Glutamatergic neuron (in vitro differentiated cells): Measurements from ENCODE around the gene NID1. TPM values are rescaled to one million over a fixed set of nuclear protein-coding genes. Genes with fewer than 3 reads are reported as not detected.

Experiments used
- DNase-seq: peaks from one replicate; pipeline ENCODE4 v3.0.0; 2022
- H3K27ac Mint-ChIP-seq: one replicate; pipeline ENCODE4 v1.8.0; 2020; ENCODE audit warnings: mild to moderate bottlenecking, mixed read lengths, inconsistent platforms; ENCODE audit not compliant: unreplicated experiment
- H3K27me3 Mint-ChIP-seq: one replicate; pipeline ENCODE4 v1.8.0; 2020; ENCODE audit warnings: mild to moderate bottlenecking, moderate library complexity, mixed read lengths, inconsistent platforms; ENCODE audit not compliant: unreplicated experiment
- H3K36me3 Mint-ChIP-seq: one replicate; pipeline ENCODE4 v1.8.0; 2020; ENCODE audit warnings: mild to moderate bottlenecking, mixed read lengths, inconsistent platforms; ENCODE audit not compliant: unreplicated experiment
- H3K4me1 Mint-ChIP-seq: one replicate; pipeline ENCODE4 v1.8.0; 2020; ENCODE audit warnings: mild to moderate bottlenecking, low read depth, mixed read lengths, inconsistent platforms; ENCODE audit not compliant: unreplicated experiment
- H3K4me3 Mint-ChIP-seq: one replicate; pipeline ENCODE4 v1.8.0; 2020; ENCODE audit warnings: mild to moderate bottlenecking, mixed read lengths, inconsistent platforms; ENCODE audit not compliant: unreplicated experiment
- H3K9me3 Mint-ChIP-seq: one replicate; pipeline ENCODE4 v1.8.0; 2020; ENCODE audit warnings: mild to moderate bottlenecking, moderate library complexity, mixed read lengths, inconsistent platforms; ENCODE audit not compliant: unreplicated experiment
- CTCF ChIP-seq: fragments of 200-600 bp; sonication (generic); IDR thresholded peaks from one replicate; pipeline ENCODE4 v1.5.0; 2021; ENCODE audit not compliant: partially characterized antibody, unreplicated experiment
- total RNA-seq: library from RNA; stranded (reverse); fragmentation: NEBNext Ultra II Directional; extraction: Animal tissue kit (Norgen Biotek cat#: 25700); gene quantifications from one replicate; pipeline ENCODE4 v1.2.1, GENCODE V29; 2021; ENCODE audit not compliant: unreplicated experiment

The NID1 gene
- total RNA-seq, 1 donor from 2014 or later, result 1.4 TPM

- no peak for TF ChIP-seq CTCF
- Mint-ChIP-seq H3K4me1 (no peaks in the 10 kb centered on the region), H3K27ac (no peak overlapping the region), H3K9me3 (no peaks in the 10 kb centered on the region), H3K4me3 (no peak overlapping the region), H3K27me3 (peaks cover 2% of the 10 kb centered on the region), H3K36me3 (no peaks in the 10 kb centered on the region)
- no peak for DNase-seq
These were observed 111.8 kb downstream of the NID1 start for GRCh38 chr1:235952950-235953615.

GRCh38 chr1:235951661-235952060 lies 113.2 kb downstream of the NID1 start:
- no peak for TF ChIP-seq CTCF

GRCh38 chr1:235950318-235950717 lies 114.6 kb downstream of the NID1 start:
- Mint-ChIP-seq H3K27me3 (no peaks in the 10 kb centered on the region), H3K4me3 (no peak overlapping the region), H3K9me3 (peaks cover 5% of the 10 kb centered on the region), H3K36me3 (no peaks in the 10 kb centered on the region), H3K27ac (no peak overlapping the region), H3K4me1 (no peaks in the 10 kb centered on the region)
- no peak for DNase-seq
- no peak for TF ChIP-seq CTCF

More at GRCh38 chr1:235951661-235952060, 113.2 kb downstream of the NID1 start:
- Mint-ChIP-seq H3K9me3 (no peaks in the 10 kb centered on the region), H3K27me3 (no peaks in the 10 kb centered on the region), H3K27ac (no peak overlapping the region), H3K4me1 (no peaks in the 10 kb centered on the region), H3K4me3 (no peak overlapping the region), H3K36me3 (no peaks in the 10 kb centered on the region)
- no peak for DNase-seq

- Mint-ChIP-seq H3K9me3 (peaks cover 5% of the 10 kb centered on the region), H3K4me1 (no peaks in the 10 kb centered on the region), H3K4me3 (no peak overlapping the region), H3K27ac (no peak overlapping the region), H3K36me3 (no peaks in the 10 kb centered on the region), H3K27me3 (no peaks in the 10 kb centered on the region)
- TF ChIP-seq CTCF, result no peak
- DNase-seq, result no peak
These were observed 116.0 kb downstream of the NID1 start for GRCh38 chr1:235948774-235949427.

GRCh38 chr1:235947989-235948388 lies 116.9 kb downstream of the NID1 start:
- Mint-ChIP-seq H3K27ac (no peak overlapping the region), H3K4me3 (no peak overlapping the region), H3K9me3 (peaks cover 5% of the 10 kb centered on the region), H3K27me3 (no peaks in the 10 kb centered on the region), H3K36me3 (no peaks in the 10 kb centered on the region), H3K4me1 (no peaks in the 10 kb centered on the region)
- no peak for TF ChIP-seq CTCF
- DNase-seq, result no peak
